ENCODE results near the gene PAPSS2.

DNA sequence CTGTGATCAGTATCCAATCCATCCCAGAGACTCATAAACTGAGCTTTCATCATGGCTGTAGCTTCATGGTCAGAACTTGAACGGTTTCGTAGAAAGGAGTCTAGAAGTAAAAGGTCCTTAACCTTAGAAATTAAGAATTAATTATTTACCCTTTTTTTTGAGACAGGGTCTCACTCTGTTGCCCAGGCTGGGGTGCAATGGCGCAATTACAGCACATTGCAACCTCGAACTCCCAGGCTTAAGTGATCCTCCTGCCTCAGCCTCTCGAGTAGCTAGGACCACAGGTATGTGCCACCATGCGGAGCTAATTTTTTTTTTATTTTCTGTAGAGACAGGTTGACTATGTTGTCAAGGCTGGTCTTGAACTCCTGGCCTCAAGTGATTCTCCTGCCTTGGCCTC, 116.7 kb downstream of the PAPSS2 start:
- no peak for TF ChIP-seq POLR2A (IDR thresholded peaks at IDR 0.05)
- TF ChIP-seq, protein P1, sequence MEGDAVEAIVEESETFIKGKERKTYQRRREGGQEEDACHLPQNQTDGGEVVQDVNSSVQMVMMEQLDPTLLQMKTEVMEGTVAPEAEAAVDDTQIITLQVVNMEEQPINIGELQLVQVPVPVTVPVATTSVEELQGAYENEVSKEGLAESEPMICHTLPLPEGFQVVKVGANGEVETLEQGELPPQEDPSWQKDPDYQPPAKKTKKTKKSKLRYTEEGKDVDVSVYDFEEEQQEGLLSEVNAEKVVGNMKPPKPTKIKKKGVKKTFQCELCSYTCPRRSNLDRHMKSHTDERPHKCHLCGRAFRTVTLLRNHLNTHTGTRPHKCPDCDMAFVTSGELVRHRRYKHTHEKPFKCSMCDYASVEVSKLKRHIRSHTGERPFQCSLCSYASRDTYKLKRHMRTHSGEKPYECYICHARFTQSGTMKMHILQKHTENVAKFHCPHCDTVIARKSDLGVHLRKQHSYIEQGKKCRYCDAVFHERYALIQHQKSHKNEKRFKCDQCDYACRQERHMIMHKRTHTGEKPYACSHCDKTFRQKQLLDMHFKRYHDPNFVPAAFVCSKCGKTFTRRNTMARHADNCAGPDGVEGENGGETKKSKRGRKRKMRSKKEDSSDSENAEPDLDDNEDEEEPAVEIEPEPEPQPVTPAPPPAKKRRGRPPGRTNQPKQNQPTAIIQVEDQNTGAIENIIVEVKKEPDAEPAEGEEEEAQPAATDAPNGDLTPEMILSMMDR (IDR thresholded peaks at IDR 0.05) = no peak

All from lower leg skin (tissue), 3 donors.